HTERT RPE-1 (cell line): ENCODE measurements around the gene IGF2BP3.

Source experiments
- in situ Hi-C: fragments of 300-500 bp; cut with MboI; formaldehyde crosslinking; loops from 4 replicates; pipeline ENCODE4 v1.14.3; 2020; ENCODE audit warnings: low sequenced_read_pairs

Gene IGF2BP3

DNA sequence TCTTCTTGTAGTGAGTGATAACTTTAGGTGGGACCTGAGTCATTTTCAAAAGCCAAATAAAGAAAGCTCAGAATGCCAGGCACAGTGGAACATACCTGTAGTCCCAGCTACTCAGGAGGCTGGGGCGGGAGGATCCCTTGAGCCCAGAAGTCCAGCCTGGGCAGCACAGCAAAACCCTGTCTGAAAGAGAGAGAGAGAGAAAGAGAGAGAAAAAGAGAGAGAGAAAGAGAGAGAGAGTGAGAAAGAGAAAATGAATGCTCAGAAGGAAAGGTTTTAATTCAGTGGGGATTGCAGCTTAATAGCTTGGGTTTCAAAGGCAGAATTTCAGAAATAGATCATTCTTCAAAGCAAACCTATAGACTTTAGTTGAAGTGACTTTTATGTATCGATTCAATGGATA lies 198.0 kb downstream of the IGF2BP3 start:
- in situ Hi-C loops, result no loop called here

DNA sequence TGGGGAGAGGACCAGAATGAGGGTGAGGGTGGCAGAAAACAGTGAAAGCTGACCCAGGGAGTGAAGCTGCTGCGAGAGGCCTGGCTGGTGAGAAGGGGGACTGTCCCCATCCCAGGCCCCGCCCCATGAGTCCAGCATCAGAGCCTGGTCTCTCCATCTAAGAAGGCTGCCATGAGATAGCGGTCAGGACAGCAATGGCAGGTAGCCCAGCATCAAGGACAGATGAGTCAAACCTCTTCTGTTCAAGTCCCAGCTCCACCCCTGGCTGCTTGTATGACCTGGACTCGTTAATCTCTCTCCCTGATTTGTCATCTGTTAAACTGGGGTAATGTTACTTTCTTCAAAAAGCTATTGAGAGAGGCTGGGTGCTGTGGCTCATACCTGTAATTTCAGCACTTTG lies 201.5 kb downstream of the IGF2BP3 start:
- in situ Hi-C loops, result no loop called here

DNA sequence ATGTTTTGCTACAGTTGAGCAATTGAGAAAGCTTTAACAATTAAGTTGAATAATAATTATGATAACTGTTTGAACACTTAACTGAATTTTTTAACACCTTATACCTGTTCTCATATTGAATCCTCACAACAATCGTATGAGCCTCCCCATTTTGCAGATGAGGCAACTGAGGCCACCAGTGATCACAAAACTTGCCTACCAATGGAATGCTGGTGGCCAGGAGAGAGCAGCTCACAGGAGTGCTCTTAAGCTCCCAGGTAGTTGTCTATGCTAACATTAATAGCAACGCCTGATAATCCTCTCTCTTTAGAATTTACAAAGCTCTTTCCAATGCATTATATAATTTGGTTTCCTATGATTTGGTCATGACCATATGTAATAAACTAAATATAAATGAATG lies 202.1 kb downstream of the IGF2BP3 start:
- in situ Hi-C loops, result no loop called here

DNA sequence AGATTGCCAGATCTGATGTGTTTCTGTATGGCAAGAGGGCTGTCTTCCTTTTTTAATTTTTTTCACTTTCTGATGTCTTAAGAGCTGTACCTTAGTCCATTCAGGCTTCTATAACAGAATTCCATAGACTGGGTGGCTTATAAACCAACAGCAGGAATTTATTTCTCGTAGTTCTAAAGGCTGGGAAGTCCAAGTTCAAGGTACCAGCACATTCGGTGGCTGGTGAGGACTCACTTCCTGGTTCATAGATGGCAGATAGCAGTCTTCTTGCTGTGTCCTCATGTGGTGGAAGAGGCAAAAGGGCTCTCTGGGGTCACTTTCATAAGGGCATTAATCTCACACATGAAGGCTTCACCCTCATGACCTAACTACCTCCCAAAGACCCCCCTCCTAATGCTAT lies 202.9 kb downstream of the IGF2BP3 start:
- in situ Hi-C loops, result no loop called here

DNA sequence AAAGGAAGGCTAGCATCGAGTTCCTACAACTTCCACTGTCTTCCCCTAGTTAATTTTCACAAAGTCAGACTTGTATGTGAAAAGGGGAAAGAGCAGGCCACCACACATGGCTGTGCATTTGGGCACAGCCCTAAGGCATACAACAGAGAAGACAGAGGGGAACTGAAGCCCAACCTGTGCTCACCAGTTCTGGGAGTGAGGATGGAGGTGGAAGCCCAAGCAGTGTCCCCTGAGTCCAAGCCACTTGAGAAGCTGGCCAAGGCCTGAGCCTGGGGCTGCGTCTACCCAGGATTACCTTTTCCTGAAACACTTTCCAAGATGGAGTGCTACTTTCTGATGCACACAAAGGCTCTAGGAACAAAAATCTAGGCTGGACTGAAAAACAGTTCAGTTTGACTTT lies 203.4 kb downstream of the IGF2BP3 start:
- in situ Hi-C loops, result no loop called here

DNA sequence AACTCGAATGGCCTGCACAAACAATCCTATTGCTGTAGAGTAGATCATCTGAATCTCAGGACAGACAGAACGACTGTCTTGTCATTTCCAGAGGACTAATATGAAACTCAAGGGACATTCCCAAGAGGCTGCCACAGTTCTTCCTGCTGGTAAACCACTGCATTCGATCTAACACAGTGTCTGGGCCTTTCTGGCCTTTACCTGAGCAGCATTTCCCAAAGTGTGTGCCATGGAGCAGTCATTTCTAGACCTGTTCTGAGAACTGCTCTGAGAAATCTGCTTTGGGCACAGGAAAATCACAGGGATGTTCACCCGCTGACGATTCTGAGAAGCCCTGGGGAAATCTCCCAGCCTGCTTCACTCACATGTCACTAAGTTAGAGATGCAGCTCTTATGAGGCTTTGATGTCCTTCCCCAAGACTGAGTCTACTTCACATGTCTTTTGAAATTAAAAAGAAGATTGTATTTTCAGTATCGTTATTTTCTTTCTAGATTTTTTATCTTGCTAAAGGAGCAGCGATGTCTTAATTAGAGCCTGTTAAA lies 205.3 kb downstream of the IGF2BP3 start:
- in situ Hi-C loops, result no loop called here

DNA sequence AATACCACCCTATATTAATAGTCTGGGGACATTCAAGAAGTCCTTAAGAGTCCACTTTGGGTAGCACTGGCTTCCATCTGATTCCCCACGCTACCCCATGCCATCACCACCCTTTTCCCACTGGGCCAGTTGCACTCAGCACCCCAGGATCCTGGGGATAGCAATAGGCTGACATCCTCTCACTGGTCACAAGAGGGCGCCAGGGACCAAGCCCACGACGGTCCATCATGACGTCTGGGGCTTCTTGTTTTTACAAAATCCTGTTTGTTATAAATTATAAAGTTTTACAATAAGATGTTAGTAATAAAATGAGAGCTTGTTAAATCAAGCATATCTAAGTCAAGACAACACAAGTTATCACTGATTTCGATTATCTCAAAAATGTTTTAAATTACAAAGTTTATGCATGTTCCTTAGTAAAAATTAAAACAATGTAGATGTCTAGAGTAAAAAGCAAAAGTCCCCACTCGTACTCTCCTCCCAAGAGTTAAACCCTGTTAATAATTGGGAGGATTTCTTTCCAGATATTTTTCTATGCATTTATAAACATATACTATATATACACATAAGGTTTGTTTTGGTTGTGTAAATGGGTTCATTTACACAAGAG lies 208.3 kb downstream of the IGF2BP3 start:
- in situ Hi-C loops, result no loop called here

DNA sequence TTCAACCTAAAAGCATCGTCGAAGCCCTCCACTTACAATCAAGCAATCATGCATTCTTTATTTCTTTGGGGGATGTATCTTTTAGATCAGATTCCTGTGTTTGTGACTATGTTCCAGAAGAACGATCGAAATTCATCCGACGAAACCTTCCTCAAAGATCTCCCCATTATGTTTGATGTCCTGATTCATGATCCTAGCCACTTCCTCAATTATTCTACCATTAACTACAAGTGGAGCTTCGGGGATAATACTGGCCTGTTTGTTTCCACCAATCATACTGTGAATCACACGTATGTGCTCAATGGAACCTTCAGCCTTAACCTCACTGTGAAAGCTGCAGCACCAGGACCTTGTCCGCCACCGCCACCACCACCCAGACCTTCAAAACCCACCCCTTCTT lies 209.9 kb downstream of the IGF2BP3 start:
- in situ Hi-C loops, result no loop called here
